Renal cortex interstitium (tissue), 11 donors: Measurements from ENCODE around the gene GPAT3. TPM values are rescaled to one million over a fixed set of nuclear protein-coding genes. Genes with fewer than 3 reads are reported as not detected.
A peak's percentile ranks its signal among the peaks of the same experiment; 100 is the strongest.
"Not testable (repeated sequence)": the region's sequence is repeated elsewhere in the genome, so short reads cannot be mapped to it uniquely, and the experiment has no call there.

ENCODE experiments used
- DNase-seq, 11 donors: peaks; one replicate each; pipeline ENCODE4 v3.0.0-alpha.2; 2013; ENCODE audit warnings: low read depth in 9 of 11, low spot score in 4 of 11; ENCODE audit errors: extremely low read depth in 1 of 11
- polyA plus RNA-seq, 3 donors: library from polyadenylated mRNA; unstranded; fragments of 120-200 nt; gene quantifications; one replicate each; pipeline ENCODE4 v1.2.1, GENCODE V29; 2013; ENCODE audit not compliant: insufficient read length in 3 of 3

Gene GPAT3
- polyA plus RNA-seq, 3 donors: 13.4 to 37.0 (median 26.2) TPM

GRCh38 chr4:83536362-83537272 is 709 bp downstream of the GPAT3 start:
- DNase-seq: no peak

GRCh38 chr4:83542225-83542624 is 6.3 kb downstream of the GPAT3 start:
- no peak for DNase-seq

GRCh38 chr4:83546786-83547185 is 10.9 kb downstream of the GPAT3 start:
- no peak for DNase-seq

- no peak for DNase-seq
Observed at GRCh38 chr4:83548151-83548905, 12.4 kb downstream of the GPAT3 start.

- DNase-seq: no peak
Observed at GRCh38 chr4:83552083-83552482, 16.2 kb downstream of the GPAT3 start.

DNA sequence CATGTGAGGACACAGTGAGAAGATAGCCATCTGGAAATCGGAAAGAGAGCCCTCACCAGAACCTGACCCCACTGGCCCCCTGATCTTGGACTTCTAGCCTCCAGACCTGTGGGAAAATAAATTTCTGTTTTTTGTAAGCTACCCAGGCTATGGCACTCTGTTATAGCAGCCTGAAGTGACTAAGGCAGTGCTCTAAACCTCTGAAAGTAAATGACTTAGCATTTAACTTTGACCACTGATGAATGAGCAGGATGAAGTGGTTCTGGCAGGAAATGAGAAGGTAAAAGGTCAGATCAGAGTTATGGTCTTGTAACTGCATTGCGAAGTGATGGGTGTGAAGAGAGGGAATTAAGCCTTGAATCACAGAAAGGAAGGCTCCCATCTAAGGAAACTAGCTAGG is 17.0 kb downstream of the GPAT3 start:
- no peak for DNase-seq

DNA sequence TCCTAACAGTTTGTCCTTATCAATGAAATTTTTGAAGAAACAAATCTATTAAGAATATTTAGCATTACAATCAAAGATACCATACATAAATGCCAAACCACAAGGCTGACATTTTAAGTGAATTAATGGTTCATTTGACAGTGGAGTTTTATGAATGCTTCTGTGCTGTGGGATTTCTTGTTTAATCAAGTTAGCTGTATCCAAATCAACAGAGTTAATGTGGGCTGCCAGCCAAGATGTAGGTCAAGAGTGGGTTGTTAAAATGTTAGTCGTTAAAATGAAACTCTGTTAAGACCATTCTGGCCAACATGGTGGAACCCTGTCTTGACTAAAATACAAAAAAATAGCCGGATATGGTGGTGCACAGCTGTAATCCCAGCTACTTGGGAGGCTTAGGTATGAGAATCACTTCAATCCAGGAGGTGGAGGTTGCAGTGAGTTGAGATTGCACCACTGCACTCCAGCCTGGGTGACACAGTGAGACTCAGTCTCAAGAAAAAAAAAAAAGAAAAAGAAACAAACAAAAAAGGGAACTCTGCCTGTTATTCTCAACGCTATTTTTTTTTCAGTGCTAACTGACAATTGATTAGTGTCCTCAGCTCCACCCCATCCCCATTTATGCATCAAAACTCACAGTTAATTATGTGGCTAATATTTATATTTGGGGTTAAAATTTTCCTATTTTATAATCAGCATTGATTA is 20.2 kb downstream of the GPAT3 start:
- DNase-seq: peak in 2 of 11 donors; percentile 29 to 43

DNA sequence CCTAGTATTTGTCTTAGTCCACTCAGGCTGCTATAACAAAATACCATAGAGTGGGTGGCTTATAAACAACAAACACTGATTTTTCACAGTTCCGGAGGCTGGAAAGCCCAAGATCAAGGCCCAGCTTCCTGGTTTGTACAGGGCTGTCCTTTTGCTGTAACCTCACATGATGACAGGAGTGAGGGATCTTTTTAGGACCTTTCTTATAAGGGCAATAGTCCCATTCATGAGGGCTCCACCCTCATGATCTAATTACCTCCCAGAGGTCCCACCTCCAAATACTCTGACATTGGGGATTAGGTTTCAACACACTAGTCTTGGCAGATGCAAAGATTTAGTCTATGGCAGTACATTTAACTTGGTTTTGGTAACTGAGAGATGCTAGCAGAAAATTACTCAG is 20.9 kb downstream of the GPAT3 start:
- no peak for DNase-seq

DNA sequence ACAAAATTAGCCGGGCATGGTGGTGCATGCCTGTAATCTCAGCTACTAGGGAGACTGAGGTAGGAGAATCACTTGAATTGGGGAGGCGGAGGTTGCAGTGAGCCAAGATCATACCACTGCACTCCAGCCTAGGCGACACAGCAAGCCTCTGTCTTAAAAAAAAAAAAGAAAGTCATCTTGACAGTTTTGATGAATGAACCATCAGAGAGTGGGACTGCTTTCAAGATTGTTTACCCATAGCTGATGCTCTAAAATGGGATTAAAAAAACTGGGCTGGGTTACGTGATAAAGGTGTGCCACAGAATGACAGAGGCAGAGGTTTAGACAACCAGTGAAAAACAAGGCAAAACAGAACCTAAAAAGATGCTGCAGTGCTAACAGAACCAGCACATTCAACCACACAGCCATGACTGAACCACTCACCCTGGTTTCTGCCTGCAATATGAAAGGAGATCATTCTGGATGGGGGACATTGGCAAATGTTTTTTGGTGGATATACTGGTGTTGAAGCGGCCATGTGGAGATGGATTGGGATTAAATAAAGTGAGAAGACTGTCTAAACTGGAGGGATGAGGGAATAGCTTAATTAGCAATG is 22.2 kb downstream of the GPAT3 start:
- DNase-seq: no peak

DNA sequence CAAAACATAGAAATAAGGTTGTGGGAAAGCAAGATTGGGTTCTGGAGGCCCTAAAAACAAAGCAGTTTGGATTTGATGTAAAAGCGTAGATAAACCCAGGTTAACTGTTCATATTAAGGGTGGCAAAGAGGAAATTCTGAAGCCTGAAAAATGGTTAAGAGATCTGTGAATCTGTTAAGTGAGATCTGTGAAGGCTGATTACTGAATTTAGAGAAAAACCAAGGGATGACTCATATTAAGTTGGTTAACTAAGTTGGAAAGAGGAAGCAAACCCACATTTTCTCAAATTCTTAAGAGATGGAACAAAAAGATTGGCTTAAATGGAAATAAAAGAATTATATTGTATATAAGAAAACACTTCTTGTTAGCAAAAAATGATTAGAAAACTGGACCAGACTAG is 22.8 kb downstream of the GPAT3 start:
- DNase-seq: no peak

DNA sequence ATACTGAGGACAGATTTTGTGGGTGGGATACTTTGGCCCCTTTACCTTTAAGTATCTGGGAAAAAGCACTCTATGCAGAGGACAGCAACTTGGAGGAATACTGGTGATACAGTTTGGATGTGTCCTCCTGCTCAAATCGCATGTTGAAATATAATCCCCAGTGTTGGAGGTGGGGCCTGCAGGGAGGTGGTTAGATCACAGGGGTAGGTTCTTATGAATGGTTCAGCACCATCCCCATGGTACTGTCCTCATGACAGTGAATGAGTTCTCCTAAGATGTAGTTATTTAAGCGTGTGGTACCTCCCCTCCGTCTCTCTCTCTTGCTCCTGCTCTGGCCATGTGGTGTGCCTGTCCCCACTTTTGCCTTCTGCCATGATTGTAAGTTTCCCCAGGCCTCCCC is 24.6 kb downstream of the GPAT3 start:
- DNase-seq: no peak

- DNase-seq: no peak
Observed at GRCh38 chr4:83561381-83561780, 25.5 kb downstream of the GPAT3 start.

GRCh38 chr4:83563998-83564397 is 28.1 kb downstream of the GPAT3 start:
- DNase-seq: no peak

- DNase-seq: no peak
Observed at GRCh38 chr4:83568062-83568461, 32.2 kb downstream of the GPAT3 start.

DNA sequence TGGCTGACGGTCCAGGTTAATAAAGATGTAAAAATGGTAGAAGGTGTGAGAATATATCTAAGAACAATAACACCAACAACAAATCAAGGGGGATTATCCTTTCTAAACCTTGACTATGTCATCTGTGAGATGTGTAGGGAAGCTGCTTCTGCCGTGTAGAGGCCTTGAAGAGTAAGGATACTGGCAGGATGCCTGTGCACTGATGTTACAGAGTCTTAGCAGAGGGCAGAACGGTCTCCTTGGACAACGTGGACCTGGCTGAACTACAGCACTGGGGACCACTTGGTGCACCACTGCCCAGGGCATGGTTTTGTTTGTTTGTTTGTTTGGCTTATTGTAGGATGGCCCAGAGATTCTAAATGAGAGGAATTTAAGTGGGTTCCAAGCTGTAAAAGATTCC is 33.5 kb downstream of the GPAT3 start:
- DNase-seq: no peak

DNA sequence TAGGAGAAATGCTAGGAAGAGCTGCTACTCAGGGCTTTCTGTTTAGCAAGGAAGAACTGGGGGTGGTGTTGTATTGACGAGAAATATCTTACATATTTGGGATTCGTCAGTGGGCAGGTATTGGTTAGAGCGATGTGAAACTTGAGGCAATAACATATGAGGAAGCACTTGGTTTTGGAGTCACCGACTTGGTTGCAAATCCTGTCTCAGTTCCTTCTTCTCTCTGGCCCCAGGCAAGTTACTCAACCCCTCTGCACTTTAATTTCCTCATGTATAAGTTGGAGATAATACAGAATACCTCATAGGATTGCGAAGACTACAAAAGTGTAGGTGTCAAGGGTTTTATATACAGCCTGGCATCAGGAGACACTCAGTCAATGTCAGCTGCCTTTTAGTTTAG is 34.1 kb downstream of the GPAT3 start:
- no peak for DNase-seq

DNA sequence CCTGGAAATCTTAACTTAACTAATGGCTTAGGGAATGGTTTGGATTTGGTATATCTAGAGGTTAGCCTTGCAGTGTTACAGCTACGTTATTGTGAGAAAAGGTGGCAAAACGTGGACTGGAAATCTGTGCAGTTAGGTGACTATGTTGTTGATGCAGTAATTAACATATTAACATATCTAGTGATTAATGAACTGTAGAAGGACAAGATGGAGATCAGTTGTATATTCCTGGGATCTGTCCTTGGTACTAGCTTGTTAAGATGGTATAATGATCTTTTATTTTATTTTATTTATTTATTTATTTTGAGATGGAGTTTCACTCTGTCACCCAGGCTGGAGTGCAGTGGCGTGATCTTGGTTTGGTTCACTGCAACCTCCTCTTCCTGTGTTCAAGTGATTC is 36.9 kb downstream of the GPAT3 start:
- DNase-seq: no peak

DNA sequence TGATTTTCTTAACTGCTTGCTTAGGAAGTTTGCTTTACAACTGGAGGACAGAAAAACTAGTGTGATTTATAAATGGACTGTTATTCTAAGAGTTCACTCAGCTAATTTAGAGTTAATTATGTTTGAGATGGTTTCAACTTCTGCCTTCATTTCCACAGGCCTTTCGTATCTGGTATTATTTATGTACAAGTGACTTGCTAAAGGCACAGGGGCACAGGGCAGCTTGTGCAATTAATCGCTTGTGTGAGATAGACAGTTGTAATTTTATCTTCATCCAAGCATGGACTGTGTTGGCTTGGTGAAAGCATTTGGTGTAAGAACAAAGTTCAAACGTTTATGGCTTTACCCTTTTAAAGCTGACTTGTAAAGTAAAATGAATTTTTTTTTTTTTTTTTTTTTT is 38.3 kb downstream of the GPAT3 start:
- peak in 10 of 11 donors; percentile 37 to 82 (median 66) for DNase-seq

GRCh38 chr4:83576237-83576636 is 40.3 kb downstream of the GPAT3 start:
- not testable (repeated sequence) for DNase-seq
